OCI-LY1 (cell line): ENCODE data around the gene DIDO1.

Experiments used
- H2AFZ ChIP-seq: fragments of 200-600 bp; sonication (generic), shearing (Covaris generic); 2 replicates; pipeline ENCODE4 v1.6.0; 2014; ENCODE audit warnings: antibody characterized with exemption, mild to moderate bottlenecking, low read length
- H3F3A ChIP-seq: fragments of 200-600 bp; sonication (generic), shearing (Covaris generic); 2 replicates; pipeline ENCODE4 v1.6.0; 2014; ENCODE audit warnings: mild to moderate bottlenecking, antibody characterized with exemption, low read length, moderate library complexity; ENCODE audit not compliant: insufficient read depth
- H3K27ac ChIP-seq: fragments of 200-600 bp; sonication (generic); 2 replicates; pipeline ENCODE4 v1.5.1; 2014; ENCODE audit warnings: low read length, mixed run types, mild to moderate bottlenecking, low read depth; ENCODE audit not compliant: poor library complexity, severe bottlenecking
- H3K27me3 ChIP-seq: fragments of 200-600 bp; sonication (generic); 2 replicates; pipeline ENCODE4 v1.6.0; 2014; ENCODE audit warnings: antibody characterized with exemption, mild to moderate bottlenecking, low read length, moderate library complexity; ENCODE audit not compliant: insufficient read depth
- H3K36me3 ChIP-seq: fragments of 200-600 bp; sonication (generic); 2 replicates; pipeline ENCODE4 v1.6.1; 2014; ENCODE audit warnings: mild to moderate bottlenecking, antibody characterized with exemption, low read length, moderate library complexity, mixed read lengths; ENCODE audit not compliant: insufficient read depth
- H3K4me1 ChIP-seq: fragments of 200-600 bp; sonication (generic); 2 replicates; pipeline ENCODE4 v1.5.1; 2014; ENCODE audit warnings: mild to moderate bottlenecking, low read length, moderate library complexity; ENCODE audit not compliant: insufficient read depth, severe bottlenecking
- H3K4me2 ChIP-seq: fragments of 200-600 bp; sonication (generic), shearing (Covaris generic); 2 replicates; pipeline ENCODE4 v1.6.1; 2014; ENCODE audit warnings: low read length
- H3K4me3 ChIP-seq: fragments of 200-600 bp; sonication (generic); 2 replicates; pipeline ENCODE4 v1.5.1; 2014; ENCODE audit warnings: low read length, low read depth, mild to moderate bottlenecking, mixed read lengths; ENCODE audit not compliant: poor library complexity, severe bottlenecking
- H3K79me2 ChIP-seq: fragments of 200-600 bp; shearing (Covaris generic); 2 replicates; pipeline ENCODE4 v1.6.1; 2016; ENCODE audit warnings: mixed run types, low read length, mixed read lengths; ENCODE audit not compliant: insufficient read depth
- H3K9ac ChIP-seq: fragments of 200-600 bp; sonication (generic), shearing (Covaris generic); 2 replicates; pipeline ENCODE4 v1.6.1; 2014; ENCODE audit warnings: mild to moderate bottlenecking, low read length, mixed read lengths
- H3K9me2 ChIP-seq: fragments of 200-600 bp; sonication (generic), shearing (Covaris generic); 2 replicates; pipeline ENCODE4 v1.6.1; 2014; ENCODE audit warnings: low read depth, mild to moderate bottlenecking, low read length, mixed read lengths
- H3K9me3 ChIP-seq: fragments of 200-600 bp; shearing (Covaris generic); 2 replicates; pipeline ENCODE4 v1.6.1; 2014; ENCODE audit warnings: low read length, mixed read lengths
- H4K20me1 ChIP-seq: fragments of 200-600 bp; sonication (generic), shearing (Covaris generic); 2 replicates; pipeline ENCODE4 v1.6.0; 2016; ENCODE audit warnings: mild to moderate bottlenecking, low read length; ENCODE audit not compliant: insufficient read depth
- CTCF ChIP-seq: fragments of 200-600 bp; sonication (generic), shearing (Covaris generic); IDR thresholded peaks from 2 replicates; pipeline ENCODE4 v1.5.1; 2017; ENCODE audit warnings: mild to moderate bottlenecking, antibody characterized with exemption, low read length, moderate library complexity, mixed read lengths
- EZH2 ChIP-seq: fragments of 200-600 bp; sonication (generic), shearing (Covaris generic); IDR thresholded peaks from 2 replicates; pipeline ENCODE4 v1.8.0; 2017; ENCODE audit warnings: borderline replicate concordance, mixed run types, mild to moderate bottlenecking, antibody characterized with exemption, low read length, moderate library complexity, mixed read lengths

The DIDO1 gene

GRCh38 chr20:62859721-62860120 lies 66.6 kb downstream of the DIDO1 start:
- Histone ChIP-seq H4K20me1 (no peaks in the 10 kb centered on the region), H3K4me2 (peak overlapping the region; percentile 78), H3K36me3 (peaks cover 41% of the 10 kb centered on the region), H3K9me3 (no peaks in the 10 kb centered on the region), H3F3A (no peaks in the 10 kb centered on the region), H3K9me2 (no peaks in the 10 kb centered on the region), H3K4me3 (peak overlapping the region; percentile 69), H3K4me1 (peaks cover 26% of the 10 kb centered on the region), H3K79me2 (peaks cover 5% of the 10 kb centered on the region), H3K9ac (peak overlapping the region; percentile 69; the same call in 1 of the 2 replicates), H3K27me3 (no peaks in the 10 kb centered on the region; the same call in 1 of the 2 replicates), H2AFZ (no peak overlapping the region), H3K27ac (no peak overlapping the region)
- TF ChIP-seq EZH2: no peak
- TF ChIP-seq CTCF: no peak

GRCh38 chr20:62858058-62858830 lies 68.1 kb downstream of the DIDO1 start:
- Histone ChIP-seq H4K20me1 (no peaks in the 10 kb centered on the region), H3K4me1 (peaks cover 26% of the 10 kb centered on the region), H3K4me2 (no peak overlapping the region), H3K4me3 (no peak overlapping the region), H3K9ac (no peak overlapping the region), H3K9me3 (no peaks in the 10 kb centered on the region), H3K79me2 (peaks cover 5% of the 10 kb centered on the region), H2AFZ (no peak overlapping the region), H3K36me3 (peaks cover 55% of the 10 kb centered on the region), H3F3A (no peaks in the 10 kb centered on the region), H3K27ac (peak overlapping the region; percentile 28), H3K27me3 (no peaks in the 10 kb centered on the region), H3K9me2 (no peaks in the 10 kb centered on the region)
- TF ChIP-seq CTCF: no peak
- no peak for TF ChIP-seq EZH2

GRCh38 chr20:62856931-62857619 lies 69.2 kb downstream of the DIDO1 start:
- H4K20me1 ChIP-seq: no peaks in the 10 kb centered on the region
- H3K27ac ChIP-seq: no peak overlapping the region
- TF ChIP-seq EZH2 (no peak), CTCF (no peak)
- H2AFZ ChIP-seq: no peak overlapping the region
- no peak overlapping the region for H3K4me2 ChIP-seq
- H3K4me1 ChIP-seq: peaks cover 25% of the 10 kb centered on the region
- H3K4me3 ChIP-seq: no peak overlapping the region
- no peaks in the 10 kb centered on the region for H3F3A ChIP-seq
- H3K9ac ChIP-seq: no peak overlapping the region
- no peaks in the 10 kb centered on the region for H3K27me3 ChIP-seq
- H3K9me2 ChIP-seq: no peaks in the 10 kb centered on the region
- H3K9me3 ChIP-seq: no peaks in the 10 kb centered on the region
- H3K79me2 ChIP-seq: peaks cover 5% of the 10 kb centered on the region
- peaks cover 65% of the 10 kb centered on the region for H3K36me3 ChIP-seq
